Choroid plexus epithelial cell (primary cell): Measurements from ENCODE around the gene CLIC4.

Experiments used
- DNase-seq: peaks from one replicate; pipeline ENCODE4 v3.0.0-alpha.2; 2010; ENCODE audit warnings: low read depth
- H3K4me3 ChIP-seq: 2 replicates; pipeline ENCODE4 v1.5.1; 2011; ENCODE audit warnings: low read depth, mild to moderate bottlenecking, control low read depth, low read length, moderate library complexity
- TF ChIP-seq, protein P1 (sequence below): conservative IDR thresholded peaks from 2 replicates; pipeline ENCODE4 v1.5.1; 2011; ENCODE audit warnings: low read depth, mild to moderate bottlenecking, control low read depth, inconsistent platforms, low read length, moderate library complexity

The CLIC4 gene

DNA sequence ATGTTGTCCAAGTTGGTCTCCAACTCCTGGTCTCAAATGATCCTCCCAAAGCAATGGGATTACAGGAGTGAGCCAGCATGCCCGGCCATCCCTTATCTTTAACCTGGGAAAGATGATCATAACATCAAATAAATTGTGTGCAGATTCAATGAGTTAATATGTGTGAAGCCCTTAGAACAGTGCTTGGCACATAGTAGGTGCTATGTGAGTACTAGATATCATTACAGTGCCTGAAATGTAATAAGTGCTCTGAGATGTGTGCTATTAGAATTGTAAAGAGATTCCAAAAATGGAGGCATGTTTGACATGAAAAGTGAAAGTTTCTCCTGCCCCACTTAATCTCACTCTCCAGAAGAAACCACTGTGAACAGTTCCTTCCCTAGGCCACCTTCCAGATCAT lies 113.0 kb downstream of the CLIC4 start:
- no peak for DNase-seq
- H3K4me3 ChIP-seq = no peak overlapping the region

DNA sequence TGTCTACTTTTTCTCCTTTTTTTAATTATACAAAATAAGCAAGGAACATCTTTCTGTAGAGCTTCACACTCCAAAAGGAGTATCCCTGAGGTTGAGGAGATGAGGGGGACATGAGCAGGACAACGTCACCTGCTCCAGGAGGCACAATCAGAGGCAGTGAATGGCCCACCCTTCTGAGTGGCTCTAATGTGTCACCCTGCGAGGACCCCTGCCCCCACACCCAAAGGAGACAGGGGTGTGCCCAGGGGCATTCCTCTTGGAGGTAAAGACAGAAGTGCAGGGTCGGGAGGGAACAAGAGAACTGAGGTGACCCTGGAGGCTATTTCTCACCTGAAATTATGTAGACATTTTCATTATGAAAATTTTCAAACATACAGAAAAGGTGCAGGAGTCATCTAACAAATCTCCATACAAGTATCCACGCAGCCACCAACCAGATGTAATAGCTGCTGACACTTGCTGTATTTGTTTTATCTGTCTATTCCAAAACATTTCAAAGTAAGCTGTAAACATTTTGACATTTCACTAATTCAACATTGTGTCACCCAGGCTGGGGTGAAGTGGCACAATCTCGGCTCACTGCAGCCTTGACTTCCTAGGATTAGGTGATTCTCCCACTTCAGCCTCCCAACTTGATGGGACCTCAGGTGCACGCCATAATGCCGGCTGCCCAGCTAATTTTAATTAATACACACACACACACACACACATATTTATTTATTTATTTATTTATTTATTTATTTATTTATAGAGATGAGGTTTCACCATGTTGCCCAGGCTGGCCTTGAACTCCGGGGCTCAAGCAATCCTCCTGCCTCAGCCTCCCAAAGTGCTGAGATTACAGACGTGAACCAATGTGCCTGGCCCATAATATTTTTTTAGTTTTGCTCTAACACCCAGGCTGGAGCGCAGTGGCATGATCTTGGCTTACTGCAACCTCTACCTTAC lies 114.1 kb downstream of the CLIC4 start:
- no peak overlapping the region for H3K4me3 ChIP-seq
- TF ChIP-seq, protein P1, sequence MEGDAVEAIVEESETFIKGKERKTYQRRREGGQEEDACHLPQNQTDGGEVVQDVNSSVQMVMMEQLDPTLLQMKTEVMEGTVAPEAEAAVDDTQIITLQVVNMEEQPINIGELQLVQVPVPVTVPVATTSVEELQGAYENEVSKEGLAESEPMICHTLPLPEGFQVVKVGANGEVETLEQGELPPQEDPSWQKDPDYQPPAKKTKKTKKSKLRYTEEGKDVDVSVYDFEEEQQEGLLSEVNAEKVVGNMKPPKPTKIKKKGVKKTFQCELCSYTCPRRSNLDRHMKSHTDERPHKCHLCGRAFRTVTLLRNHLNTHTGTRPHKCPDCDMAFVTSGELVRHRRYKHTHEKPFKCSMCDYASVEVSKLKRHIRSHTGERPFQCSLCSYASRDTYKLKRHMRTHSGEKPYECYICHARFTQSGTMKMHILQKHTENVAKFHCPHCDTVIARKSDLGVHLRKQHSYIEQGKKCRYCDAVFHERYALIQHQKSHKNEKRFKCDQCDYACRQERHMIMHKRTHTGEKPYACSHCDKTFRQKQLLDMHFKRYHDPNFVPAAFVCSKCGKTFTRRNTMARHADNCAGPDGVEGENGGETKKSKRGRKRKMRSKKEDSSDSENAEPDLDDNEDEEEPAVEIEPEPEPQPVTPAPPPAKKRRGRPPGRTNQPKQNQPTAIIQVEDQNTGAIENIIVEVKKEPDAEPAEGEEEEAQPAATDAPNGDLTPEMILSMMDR = no peak
- DNase-seq = no peak

More for the DNA sequence above, 113.0 kb downstream of the CLIC4 start:
- TF ChIP-seq, protein P1 = no peak

DNA sequence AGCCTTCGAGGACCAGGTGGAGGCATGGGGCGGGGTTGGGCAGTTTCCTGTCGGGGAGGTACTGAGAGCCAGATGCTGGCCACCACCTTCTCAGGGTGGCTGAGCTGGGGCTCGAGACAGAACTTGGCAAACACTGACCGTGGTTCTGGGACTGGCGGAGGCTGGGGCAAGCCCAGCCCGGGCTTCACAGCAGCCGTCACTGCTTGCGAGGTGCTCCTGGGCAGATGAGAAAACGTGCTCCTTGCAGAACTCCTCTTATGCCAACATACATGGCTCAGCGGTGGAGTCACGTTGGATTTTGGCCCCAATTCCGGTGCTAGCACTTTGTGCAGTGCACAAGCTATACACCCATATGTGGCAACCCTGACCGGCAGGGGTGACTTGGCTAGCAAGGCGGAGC lies 115.6 kb downstream of the CLIC4 start:
- TF ChIP-seq, protein P1 = no peak
- no peak overlapping the region for H3K4me3 ChIP-seq
- DNase-seq = no peak

DNA sequence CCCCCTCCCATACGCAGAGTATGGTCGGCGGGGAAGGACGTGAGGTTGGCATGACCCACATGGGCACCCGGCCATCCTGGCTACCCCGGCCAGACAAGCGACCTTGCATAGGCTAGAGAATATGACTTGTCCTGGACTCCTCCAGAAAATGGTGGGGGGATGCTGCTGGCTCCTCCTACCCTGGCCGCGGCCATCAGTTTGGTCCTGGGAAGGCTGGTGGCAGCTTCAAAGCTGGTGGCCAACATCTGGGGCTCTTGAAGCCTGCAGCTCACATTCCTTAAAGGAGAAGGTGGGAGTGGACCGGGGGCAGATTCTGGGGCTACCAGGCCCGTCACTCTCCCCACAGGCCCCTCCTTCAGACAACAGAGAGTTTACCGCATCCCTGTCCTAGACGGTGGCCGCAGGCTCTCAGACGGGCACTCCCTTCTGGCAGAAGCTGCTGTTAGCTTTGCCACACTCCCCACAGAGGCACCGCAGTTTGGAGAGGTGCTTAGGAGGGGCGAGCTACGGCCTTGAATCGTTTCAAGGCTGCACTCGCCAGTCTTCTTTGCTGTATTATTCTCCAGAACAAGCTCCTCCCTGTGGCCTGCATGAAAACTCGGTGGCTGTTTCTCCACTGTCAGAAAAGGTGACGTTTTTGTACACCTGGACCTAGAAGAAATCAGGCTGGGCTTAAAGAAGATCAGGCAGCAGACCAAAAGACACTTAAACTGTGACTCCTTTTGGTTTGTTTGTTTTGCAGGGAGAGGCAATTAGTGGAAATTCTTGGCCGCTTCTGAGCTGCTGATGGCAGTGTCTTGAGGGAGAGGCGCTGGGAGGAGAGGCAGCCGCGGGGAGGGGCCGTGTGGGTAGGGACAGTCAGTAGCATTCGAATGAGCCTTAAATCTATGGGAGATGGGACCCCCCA lies 116.8 kb downstream of the CLIC4 start:
- peak; percentile 33 for DNase-seq
- no peak overlapping the region for H3K4me3 ChIP-seq
- TF ChIP-seq, protein P1 = peak; percentile 47

DNA sequence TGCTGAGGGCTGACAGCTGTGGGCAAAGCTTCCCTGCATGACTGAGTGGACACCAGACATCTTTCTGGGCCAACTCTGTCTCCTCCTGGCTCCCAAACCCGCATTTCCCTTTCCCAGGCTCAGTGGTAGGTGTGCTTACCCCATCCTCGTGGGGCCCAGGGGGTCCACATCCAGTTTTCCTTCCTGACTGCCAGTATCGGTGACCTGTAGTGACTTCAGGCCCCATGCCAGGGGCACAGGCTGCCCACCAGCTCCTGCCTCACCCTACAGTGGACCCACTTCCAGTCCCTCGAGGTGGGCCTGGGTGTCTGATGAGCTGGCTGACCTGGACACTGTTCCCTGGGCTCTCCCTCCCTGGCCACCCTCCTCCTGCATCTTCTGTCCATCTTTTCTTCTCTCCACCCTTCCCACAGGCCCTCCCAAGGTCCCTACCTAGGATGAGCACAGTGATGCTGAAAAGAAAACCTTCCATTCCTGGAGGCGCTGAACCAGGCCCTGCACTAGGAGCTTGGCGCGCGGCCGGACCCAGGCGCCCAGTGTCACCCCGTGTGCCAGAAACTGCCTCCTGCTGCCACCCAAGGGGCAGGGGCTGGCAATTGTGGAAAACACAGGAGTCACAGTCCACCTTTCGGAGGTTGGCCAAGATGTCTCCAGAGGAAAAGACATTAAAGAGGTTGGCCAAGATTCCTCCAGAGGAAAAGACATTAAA lies 117.7 kb downstream of the CLIC4 start:
- TF ChIP-seq, protein P1 = no peak
- no peak for DNase-seq
- H3K4me3 ChIP-seq = no peak overlapping the region

DNA sequence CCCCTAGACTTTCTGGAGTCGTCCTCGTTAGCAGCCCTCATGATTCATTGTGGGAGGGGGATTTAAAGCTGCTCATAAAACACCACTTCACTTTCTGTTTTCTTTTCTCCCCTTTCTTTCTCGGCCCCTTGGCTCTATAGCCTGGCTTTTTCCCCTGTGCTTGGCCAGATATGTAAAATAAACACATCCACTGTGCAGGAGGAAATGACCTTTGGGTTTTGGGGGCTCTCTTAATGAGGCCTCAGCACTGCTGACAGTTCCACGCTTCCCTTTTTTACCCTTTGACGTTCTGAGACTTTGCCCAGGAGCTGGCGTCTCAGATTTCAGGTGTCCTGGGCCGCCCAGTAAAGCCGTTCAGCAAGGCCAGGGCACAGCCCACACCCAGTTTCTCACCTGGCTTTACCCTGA lies 119.1 kb downstream of the CLIC4 start:
- TF ChIP-seq, protein P1 = no peak
- no peak for DNase-seq

More for the DNA sequence above, 119.1 kb downstream of the CLIC4 start:
- no peak overlapping the region for H3K4me3 ChIP-seq
